ENCODE results near the gene DTHD1. TPM values are rescaled to one million over a fixed set of nuclear protein-coding genes. Genes with fewer than 3 reads are reported as not detected.

The DTHD1 gene
- total RNA-seq, 4 donors from 2014 or later, result 0.26 to 0.66 TPM; not detected in 2

DNA sequence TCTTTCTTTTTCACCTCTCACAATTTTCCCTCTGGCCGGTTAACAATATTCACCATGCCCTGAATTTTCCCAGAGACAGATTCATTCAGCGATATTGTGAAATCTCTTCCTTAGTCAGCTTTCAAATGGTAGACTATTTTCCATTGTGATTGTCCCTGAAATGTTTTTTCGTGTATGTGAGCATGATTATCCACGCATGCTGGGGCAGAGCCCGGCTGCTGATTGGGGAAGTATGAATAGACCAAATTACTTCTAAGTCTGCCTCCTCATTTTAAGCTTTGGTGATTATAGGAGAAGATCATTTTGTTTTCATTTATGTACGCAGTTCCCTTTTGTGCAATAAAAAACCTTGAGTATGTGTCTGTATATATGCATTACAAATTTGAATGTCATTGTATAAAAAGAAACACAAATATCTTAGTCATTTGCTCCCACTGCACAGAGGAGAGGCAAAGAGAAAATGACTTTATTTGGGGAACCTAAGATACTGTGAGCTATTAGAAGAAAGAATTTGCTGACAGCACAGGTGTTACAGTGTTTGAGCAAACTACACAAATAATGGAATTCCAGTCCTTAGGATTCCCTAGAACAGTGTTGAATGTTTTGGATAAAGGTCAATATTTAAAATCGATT is 11.3 kb downstream of the DTHD1 start:
- WGBS, result 74% methylated on average over 7 of the region's 7 CpGs
- no peak overlapping the region for H3K4me3 ChIP-seq
- no peak for DNase-seq (ENCODE audit: extremely low spot score)
- H3K9me3 ChIP-seq, result no peaks in the 10 kb centered on the region
- H3K4me1 ChIP-seq, result no peaks in the 10 kb centered on the region
- intact Hi-C loops (cut with DNase I), result no loop called here
- no peak overlapping the region for H3K27ac ChIP-seq (replicated peaks in 1 of 4)
- TF ChIP-seq POLR2A (IDR thresholded peaks at IDR 0.05; ENCODE audit: low read depth), result no peak
- TF ChIP-seq POLR2AphosphoS5 (IDR thresholded peaks at IDR 0.05), result no peak
- TF ChIP-seq EP300 (IDR thresholded peaks at IDR 0.05), result no peak
- TF ChIP-seq, protein P1, sequence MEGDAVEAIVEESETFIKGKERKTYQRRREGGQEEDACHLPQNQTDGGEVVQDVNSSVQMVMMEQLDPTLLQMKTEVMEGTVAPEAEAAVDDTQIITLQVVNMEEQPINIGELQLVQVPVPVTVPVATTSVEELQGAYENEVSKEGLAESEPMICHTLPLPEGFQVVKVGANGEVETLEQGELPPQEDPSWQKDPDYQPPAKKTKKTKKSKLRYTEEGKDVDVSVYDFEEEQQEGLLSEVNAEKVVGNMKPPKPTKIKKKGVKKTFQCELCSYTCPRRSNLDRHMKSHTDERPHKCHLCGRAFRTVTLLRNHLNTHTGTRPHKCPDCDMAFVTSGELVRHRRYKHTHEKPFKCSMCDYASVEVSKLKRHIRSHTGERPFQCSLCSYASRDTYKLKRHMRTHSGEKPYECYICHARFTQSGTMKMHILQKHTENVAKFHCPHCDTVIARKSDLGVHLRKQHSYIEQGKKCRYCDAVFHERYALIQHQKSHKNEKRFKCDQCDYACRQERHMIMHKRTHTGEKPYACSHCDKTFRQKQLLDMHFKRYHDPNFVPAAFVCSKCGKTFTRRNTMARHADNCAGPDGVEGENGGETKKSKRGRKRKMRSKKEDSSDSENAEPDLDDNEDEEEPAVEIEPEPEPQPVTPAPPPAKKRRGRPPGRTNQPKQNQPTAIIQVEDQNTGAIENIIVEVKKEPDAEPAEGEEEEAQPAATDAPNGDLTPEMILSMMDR (IDR thresholded peaks at IDR 0.05), result no peak
- H3K36me3 ChIP-seq, result no peaks in the 10 kb centered on the region
- no peaks in the 10 kb centered on the region for H3K27me3 ChIP-seq

DNA sequence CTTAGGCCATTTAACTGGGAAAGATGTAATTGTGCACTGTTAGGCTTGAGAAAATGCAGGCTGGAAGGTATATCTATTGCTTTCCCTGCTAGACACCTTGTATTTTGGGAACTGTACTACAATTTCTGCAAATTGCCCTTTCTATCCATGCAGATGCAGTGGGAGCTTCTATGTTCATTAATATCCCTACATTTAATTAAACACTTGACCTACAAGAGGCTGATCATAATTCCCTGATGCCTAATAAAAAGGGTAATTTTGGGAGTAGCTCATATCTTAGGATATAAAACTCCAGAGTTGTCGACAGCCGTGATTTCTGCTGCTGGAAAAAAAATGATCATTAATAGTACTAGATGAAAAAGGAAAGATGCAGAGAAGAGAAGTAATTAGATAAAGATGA is 19.7 kb downstream of the DTHD1 start:
- H3K4me3 ChIP-seq, result no peak overlapping the region
- H3K9me3 ChIP-seq, result no peaks in the 10 kb centered on the region
- no peaks in the 10 kb centered on the region for H3K27me3 ChIP-seq
- 90% methylated on average over 2 of the region's 2 CpGs for WGBS
- H3K36me3 ChIP-seq, result no peaks in the 10 kb centered on the region
- H3K27ac ChIP-seq (replicated peaks in 1 of 4), result no peak overlapping the region
- H3K4me1 ChIP-seq, result no peaks in the 10 kb centered on the region
- intact Hi-C loops (cut with DNase I), result no loop called here
- DNase-seq (ENCODE audit: extremely low spot score), result no peak
- TF ChIP-seq POLR2A (IDR thresholded peaks at IDR 0.05; ENCODE audit: low read depth), result no peak
- TF ChIP-seq, protein P1 (IDR thresholded peaks at IDR 0.05), result no peak
- TF ChIP-seq POLR2AphosphoS5 (IDR thresholded peaks at IDR 0.05), result no peak
- no peak for TF ChIP-seq EP300 (IDR thresholded peaks at IDR 0.05)

DNA sequence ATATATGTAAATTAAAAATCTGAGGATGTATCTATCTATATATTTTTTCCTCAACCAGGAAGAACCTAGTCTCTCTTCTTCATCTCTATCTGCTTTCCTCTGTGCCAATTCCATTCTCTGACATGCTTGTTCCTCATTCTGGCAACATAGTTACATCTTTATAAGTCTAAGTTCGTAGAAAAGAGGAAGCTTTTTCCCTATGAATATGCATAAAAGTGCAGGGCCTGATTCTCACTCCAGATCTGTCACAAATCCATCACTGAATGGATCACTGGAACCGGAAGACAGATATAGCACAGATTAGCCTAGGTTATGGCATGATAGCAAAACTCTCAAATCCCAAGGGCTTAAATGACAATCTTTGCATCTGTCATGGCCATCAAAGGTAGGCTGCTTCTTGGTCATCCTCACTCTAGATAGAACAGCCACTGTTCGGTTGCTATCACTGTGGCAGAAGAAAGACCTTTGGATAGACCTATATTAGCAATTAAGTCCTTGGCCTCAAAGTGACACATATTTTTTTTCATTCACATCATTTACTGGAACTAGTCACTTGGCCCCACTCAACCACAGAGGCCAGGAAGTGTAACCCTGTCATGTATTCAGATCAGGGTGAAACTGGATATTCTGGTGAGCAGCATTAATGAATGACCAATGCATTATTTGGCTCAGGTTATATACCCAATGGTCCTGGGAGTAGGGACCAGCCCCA is 22.2 kb downstream of the DTHD1 start:
- Histone ChIP-seq H3K36me3 (no peaks in the 10 kb centered on the region), H3K4me1 (no peaks in the 10 kb centered on the region), H3K4me3 (no peak overlapping the region), H3K27me3 (no peaks in the 10 kb centered on the region), H3K27ac (replicated peaks in 1 of 4) (no peak overlapping the region), H3K9me3 (no peaks in the 10 kb centered on the region)
- intact Hi-C loops (cut with DNase I), result no loop called here
- TF ChIP-seq, protein P1 (IDR thresholded peaks at IDR 0.05), result no peak
- no peak for TF ChIP-seq EP300 (IDR thresholded peaks at IDR 0.05)
- no peak for TF ChIP-seq POLR2AphosphoS5 (IDR thresholded peaks at IDR 0.05)
- no peak for TF ChIP-seq POLR2A (IDR thresholded peaks at IDR 0.05; ENCODE audit: low read depth)
- DNase-seq (ENCODE audit: extremely low spot score), result no peak
- WGBS, result 62% methylated on average over 3 of the region's 3 CpGs

DNA sequence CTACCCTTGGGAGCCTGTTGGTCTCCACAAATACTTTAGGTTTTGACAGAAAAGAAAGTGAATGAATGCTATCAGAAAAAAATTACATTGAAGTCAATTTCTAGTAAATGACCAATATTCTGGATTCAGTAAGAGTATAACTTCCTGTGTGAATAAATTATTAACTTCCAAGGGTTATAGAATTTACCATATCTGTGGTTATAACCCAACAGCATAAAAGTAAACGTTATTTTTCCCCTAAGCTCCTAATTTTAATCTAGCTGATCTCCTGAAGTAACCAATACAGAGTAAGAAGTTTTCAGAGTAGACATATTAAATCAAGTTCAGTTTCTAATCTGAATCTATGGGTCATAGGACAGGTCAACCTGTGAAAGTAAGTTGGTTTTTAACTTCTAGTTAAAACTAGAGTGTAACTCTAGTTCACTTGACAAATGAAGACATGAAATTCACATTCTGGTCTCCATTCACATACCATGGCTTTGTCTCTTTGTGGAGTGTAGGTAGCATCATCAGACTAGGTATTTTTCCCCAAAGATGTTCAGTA is 22.8 kb downstream of the DTHD1 start:
- Histone ChIP-seq H3K36me3 (no peaks in the 10 kb centered on the region), H3K27ac (replicated peaks in 1 of 4) (no peak overlapping the region), H3K4me1 (no peaks in the 10 kb centered on the region), H3K27me3 (no peaks in the 10 kb centered on the region), H3K9me3 (no peaks in the 10 kb centered on the region), H3K4me3 (no peak overlapping the region)
- intact Hi-C loops (cut with DNase I), result no loop called here
- no peak for TF ChIP-seq POLR2A (IDR thresholded peaks at IDR 0.05; ENCODE audit: low read depth)
- TF ChIP-seq POLR2AphosphoS5 (IDR thresholded peaks at IDR 0.05), result no peak
- TF ChIP-seq, protein P1 (IDR thresholded peaks at IDR 0.05), result no peak
- no peak for TF ChIP-seq EP300 (IDR thresholded peaks at IDR 0.05)
- 71% methylated on average over 1 of the region's 1 CpG for WGBS
- DNase-seq (ENCODE audit: extremely low spot score), result no peak

Measured in esophagus muscularis mucosa (tissue), 4 donors.